ENCODE measurements around the gene PRDM9. TPM values are rescaled to one million over a fixed set of nuclear protein-coding genes. Genes with fewer than 3 reads are reported as not detected.
"Not testable (repeated sequence)": the region's sequence is repeated elsewhere in the genome, so short reads cannot be mapped to it uniquely, and the experiment has no call there.

The PRDM9 gene
- total RNA-seq, 6 experiments from 2014 or later: not detected

- no peak overlapping the region for H3K27ac ChIP-seq
- H3K9me3 ChIP-seq: no peaks in the 10 kb centered on the region
- ATAC-seq (no peak), DNase-seq (no peak)
- H3K36me3 ChIP-seq: no peaks in the 10 kb centered on the region
- H3K4me1 ChIP-seq: no peaks in the 10 kb centered on the region
- H3K27me3 ChIP-seq: no peaks in the 10 kb centered on the region
- 89% methylated on average over 1 of the region's 1 CpG for WGBS (ENCODE audit: insufficient coverage, low coverage, low lambda C conversion rate, missing lambda C conversion rate)
- intact Hi-C loops (cut with DNase I): no loop called here
- no peak for TF ChIP-seq POLR2A (IDR thresholded peaks at IDR 0.05)
- TF ChIP-seq, protein P1, sequence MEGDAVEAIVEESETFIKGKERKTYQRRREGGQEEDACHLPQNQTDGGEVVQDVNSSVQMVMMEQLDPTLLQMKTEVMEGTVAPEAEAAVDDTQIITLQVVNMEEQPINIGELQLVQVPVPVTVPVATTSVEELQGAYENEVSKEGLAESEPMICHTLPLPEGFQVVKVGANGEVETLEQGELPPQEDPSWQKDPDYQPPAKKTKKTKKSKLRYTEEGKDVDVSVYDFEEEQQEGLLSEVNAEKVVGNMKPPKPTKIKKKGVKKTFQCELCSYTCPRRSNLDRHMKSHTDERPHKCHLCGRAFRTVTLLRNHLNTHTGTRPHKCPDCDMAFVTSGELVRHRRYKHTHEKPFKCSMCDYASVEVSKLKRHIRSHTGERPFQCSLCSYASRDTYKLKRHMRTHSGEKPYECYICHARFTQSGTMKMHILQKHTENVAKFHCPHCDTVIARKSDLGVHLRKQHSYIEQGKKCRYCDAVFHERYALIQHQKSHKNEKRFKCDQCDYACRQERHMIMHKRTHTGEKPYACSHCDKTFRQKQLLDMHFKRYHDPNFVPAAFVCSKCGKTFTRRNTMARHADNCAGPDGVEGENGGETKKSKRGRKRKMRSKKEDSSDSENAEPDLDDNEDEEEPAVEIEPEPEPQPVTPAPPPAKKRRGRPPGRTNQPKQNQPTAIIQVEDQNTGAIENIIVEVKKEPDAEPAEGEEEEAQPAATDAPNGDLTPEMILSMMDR (IDR thresholded peaks at IDR 0.05): no peak
- H3K4me3 ChIP-seq: no peak overlapping the region
These were observed 15.6 kb downstream of the PRDM9 start for GRCh38 chr5:23523031-23523430.

DNA sequence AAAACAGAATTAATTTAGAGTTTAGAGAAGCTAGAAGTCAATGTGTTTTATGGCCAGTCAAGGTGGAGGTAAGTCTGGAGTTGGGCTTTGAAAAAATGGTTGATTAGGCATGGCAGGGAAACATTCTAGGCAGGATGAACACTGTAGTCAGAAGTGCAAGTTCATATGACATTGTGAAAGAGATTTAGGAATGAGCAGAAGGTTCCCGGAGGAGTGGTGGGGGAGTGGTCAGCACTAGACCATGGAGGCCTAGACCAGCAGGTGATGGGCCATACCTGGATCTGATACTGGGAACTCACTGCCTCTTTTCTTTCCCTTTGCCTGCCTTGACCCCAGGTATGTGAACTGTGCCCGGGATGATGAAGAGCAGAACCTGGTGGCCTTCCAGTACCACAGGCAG is 16.6 kb downstream of the PRDM9 start:
- intact Hi-C loops (cut with DNase I): no loop called here
- Histone ChIP-seq H3K4me1 (no peaks in the 10 kb centered on the region), H3K4me3 (no peak overlapping the region), H3K9me3 (no peaks in the 10 kb centered on the region), H3K36me3 (no peaks in the 10 kb centered on the region), H3K27ac (no peak overlapping the region), H3K27me3 (no peaks in the 10 kb centered on the region)
- TF ChIP-seq POLR2A (IDR thresholded peaks at IDR 0.05): no peak
- TF ChIP-seq, protein P1 (IDR thresholded peaks at IDR 0.05): no peak
- no peak for DNase-seq
- ATAC-seq: no peak
- 40% methylated on average over 1 of the region's 2 CpGs for WGBS (ENCODE audit: insufficient coverage, low coverage, low lambda C conversion rate, missing lambda C conversion rate)

DNA sequence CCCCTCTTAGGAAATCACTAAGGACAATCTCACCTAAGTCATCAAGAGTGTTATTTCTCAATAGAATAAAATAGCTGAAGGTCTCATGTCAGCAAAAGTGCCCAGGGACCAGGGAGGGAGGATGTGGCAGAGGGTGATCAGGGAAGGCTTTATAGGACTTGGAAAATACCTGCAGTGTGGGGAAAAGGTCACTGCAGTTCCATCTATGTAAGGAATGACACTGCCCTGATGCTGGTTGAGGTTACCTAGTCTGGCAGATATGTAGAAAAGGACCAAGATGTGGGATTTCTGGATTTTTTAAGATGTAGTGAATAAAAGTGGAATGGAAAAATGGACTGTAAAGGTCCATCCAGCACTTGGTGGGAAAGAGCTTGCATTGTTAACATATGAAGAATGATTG is 18.3 kb downstream of the PRDM9 start:
- H3K9me3 ChIP-seq: no peaks in the 10 kb centered on the region
- DNase-seq: no peak
- TF ChIP-seq, protein P1 (IDR thresholded peaks at IDR 0.05): no peak
- no peak for TF ChIP-seq POLR2A (IDR thresholded peaks at IDR 0.05)
- no peaks in the 10 kb centered on the region for H3K36me3 ChIP-seq
- no peak overlapping the region for H3K27ac ChIP-seq
- ATAC-seq: no peak
- H3K4me1 ChIP-seq: no peaks in the 10 kb centered on the region
- no peaks in the 10 kb centered on the region for H3K27me3 ChIP-seq
- H3K4me3 ChIP-seq: no peak overlapping the region
- intact Hi-C loops (cut with DNase I): no loop called here

DNA sequence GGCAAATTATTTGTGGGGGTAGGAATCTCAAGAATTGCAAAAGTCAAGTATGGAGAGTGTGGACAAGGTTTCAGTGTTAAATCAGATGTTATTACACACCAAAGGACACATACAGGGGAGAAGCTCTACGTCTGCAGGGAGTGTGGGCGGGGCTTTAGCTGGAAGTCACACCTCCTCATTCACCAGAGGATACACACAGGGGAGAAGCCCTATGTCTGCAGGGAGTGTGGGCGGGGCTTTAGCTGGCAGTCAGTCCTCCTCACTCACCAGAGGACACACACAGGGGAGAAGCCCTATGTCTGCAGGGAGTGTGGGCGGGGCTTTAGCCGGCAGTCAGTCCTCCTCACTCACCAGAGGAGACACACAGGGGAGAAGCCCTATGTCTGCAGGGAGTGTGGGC is 19.2 kb downstream of the PRDM9 start:
- H3K4me3 ChIP-seq; intact Hi-C loops (cut with DNase I); H3K4me1 ChIP-seq; H3K27me3 ChIP-seq; DNase-seq; H3K36me3 ChIP-seq; H3K9me3 ChIP-seq; H3K27ac ChIP-seq; ATAC-seq: not testable (repeated sequence)
- 53% methylated on average over 2 of the region's 5 CpGs for WGBS (ENCODE audit: insufficient coverage, low coverage, low lambda C conversion rate, missing lambda C conversion rate)

GRCh38 chr5:23527216-23527920 is 20.0 kb downstream of the PRDM9 start:
- intact Hi-C loops (cut with DNase I); H3K4me1 ChIP-seq; H3K36me3 ChIP-seq; H3K4me3 ChIP-seq; H3K9me3 ChIP-seq; ATAC-seq; H3K27ac ChIP-seq; DNase-seq; H3K27me3 ChIP-seq: not testable (repeated sequence)
- 89% methylated on average over 5 of the region's 15 CpGs for WGBS (ENCODE audit: insufficient coverage, low coverage, low lambda C conversion rate, missing lambda C conversion rate)

DNA sequence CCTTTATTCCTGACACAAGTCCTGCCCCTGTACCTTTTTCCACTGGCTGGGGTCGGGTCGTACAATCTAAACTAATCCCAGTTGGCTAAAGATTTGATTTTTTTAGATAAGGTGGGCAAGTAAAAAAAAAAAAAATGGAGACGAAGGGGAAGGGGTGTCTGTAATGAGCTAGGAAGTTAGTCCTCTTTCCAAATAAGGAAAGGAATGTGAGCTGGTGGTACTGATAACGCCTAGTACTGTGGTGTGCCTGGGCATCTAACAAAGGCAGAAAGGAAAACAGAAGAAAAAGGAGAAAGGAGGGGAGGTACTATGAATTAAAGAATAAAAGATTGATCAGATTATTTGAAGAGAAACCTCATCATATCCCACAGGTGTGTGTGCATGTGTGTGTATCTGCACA is 21.3 kb downstream of the PRDM9 start:
- no peaks in the 10 kb centered on the region for H3K27me3 ChIP-seq
- DNase-seq: no peak
- H3K9me3 ChIP-seq: no peaks in the 10 kb centered on the region
- H3K4me3 ChIP-seq: no peak overlapping the region
- intact Hi-C loops (cut with DNase I): no loop called here
- H3K36me3 ChIP-seq: no peaks in the 10 kb centered on the region
- 43% methylated on average over 4 of the region's 4 CpGs for WGBS (ENCODE audit: insufficient coverage, low coverage, low lambda C conversion rate, missing lambda C conversion rate)
- no peaks in the 10 kb centered on the region for H3K4me1 ChIP-seq
- TF ChIP-seq, protein P1 (IDR thresholded peaks at IDR 0.05): no peak
- no peak for TF ChIP-seq POLR2A (IDR thresholded peaks at IDR 0.05)
- ATAC-seq: no peak
- H3K27ac ChIP-seq: no peak overlapping the region

Measured in right lobe of liver (tissue), 6 donors.